ENCODE measurements around the gene CCDC69.
"Not testable (repeated sequence)": the region's sequence is repeated elsewhere in the genome, so short reads cannot be mapped to it uniquely, and the experiment has no call there.

The CCDC69 gene, protein sequence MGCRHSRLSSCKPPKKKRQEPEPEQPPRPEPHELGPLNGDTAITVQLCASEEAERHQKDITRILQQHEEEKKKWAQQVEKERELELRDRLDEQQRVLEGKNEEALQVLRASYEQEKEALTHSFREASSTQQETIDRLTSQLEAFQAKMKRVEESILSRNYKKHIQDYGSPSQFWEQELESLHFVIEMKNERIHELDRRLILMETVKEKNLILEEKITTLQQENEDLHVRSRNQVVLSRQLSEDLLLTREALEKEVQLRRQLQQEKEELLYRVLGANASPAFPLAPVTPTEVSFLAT

DNA sequence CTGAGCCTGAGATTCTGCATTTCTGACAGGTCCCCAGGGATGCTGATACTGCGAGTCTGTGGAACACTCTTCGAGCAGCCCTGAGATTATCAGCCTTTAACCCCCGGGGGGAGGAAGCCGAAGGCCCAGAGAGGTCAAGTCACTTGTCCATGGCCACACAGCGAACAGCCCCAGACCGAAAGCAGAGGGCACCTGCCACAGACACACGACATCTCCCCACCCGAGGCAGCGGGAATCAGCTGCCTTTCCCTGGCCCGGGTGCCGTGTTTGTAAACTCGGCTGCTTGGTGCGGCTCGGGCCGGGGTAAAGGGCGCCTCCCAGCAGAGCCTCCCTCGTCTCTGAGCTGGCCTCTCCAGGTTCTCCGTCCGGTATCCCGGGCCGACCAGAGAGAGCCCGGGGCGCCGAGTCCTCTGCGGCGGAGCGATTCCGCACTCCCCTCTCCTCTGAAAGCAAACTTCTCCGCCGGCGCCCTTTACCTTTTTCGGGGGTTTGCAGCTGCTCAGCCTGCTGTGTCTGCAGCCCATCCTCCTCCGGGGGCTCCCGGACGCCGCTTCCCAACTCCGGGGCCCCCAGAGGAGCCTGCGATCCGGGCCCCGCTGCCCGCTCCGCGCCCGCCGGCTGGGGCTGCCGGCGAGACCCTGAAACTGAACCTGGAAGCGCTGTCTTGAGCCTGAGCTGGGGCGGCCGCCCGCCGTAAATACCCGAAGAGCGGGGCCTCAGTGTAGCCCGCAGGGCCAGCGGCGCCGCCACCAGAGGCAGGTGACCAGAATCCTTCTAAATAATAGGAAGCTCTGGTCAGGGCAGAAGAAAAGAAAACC is at the start of gene CCDC69:
CCDC69 (minus strand) TSS at position 646 of the 818 bp plus-strand sequence; CDS start at position 524, 122 bp downstream.
- DNase-seq (ENCODE audit: low read depth, low spot score) = no peak

DNA sequence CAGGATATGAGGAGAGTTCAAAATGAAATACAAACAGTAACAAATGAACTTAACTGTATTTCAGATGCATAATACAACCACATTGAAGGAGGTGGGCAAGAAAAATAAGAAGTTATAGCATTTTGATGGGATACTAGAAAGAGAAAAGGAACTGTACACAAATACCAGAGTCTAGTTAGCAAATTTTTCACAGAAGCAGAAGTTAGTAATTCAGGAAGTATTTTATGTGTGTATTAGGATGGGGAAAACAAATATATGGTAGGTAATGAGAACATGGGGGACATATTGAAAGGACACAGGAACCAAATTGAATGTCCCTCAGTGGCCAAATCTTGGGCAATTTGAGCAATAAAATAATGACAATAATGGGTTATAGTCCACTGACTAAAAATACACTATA is 47.4 kb upstream of the CCDC69 start:
- H3K27ac ChIP-seq = no peak overlapping the region
- no peak for DNase-seq (ENCODE audit: low read depth, low spot score)

More for the DNA sequence above, at the start of gene CCDC69:
- H3K27ac ChIP-seq = no peak within 1 kb of the TSS

DNA sequence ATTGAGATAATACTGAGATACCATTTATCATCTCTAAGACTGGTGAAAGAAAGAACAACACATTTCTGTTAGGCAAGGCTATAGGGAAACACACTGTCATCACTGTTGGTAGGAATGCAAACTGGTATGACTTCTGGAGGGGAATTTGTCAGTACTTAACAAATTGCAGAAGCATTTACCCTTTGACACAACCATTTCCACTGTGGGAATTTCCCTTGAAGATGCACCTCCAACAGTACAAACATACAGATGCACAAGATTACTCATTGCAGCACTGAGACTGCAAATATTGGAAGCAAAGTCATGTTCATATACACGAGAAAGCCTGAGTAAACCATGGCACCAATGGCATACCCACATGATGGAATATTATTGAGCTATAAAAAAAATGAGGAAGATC is 46.7 kb upstream of the CCDC69 start:
- H3K27ac ChIP-seq = no peak overlapping the region
- no peak for DNase-seq (ENCODE audit: low read depth, low spot score)

DNA sequence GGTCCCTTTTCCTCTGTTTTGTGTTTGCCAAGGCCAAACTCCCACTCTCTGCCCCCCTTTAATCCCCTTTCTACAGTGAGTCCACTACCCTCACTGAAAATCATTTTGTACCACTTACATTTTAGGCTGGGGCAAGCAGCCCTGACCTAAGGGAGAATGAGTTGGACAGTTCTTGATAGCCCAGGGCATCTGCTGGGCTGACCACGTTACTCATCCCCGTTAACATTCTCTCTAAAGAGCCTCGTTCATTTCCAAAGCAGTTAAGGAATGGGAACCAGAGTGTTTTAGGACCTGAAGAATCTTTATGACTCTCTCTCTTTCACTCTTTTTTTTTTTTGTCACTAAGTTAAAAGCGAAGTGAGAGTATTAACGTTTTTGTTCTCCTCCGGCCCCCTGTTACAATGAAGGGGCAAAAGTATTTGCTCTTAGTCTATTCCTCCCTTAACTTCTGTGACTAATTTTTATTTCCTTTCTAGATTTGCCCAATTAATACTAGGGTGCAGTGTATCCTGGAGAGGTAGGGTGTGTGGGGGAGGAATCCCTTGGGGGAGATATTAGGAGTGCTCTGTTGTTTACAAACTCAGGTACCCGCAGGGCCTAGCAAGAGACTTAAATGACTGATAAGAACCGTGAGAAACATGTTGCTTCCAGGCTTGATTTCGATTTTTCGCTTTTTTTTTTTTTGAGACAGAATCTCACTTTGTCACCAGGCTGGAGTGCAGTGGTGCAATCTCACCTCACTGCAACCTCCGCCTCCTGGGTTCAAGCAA is 43.8 kb upstream of the CCDC69 start:
- DNase-seq (ENCODE audit: low read depth, low spot score) = no peak
- H3K27ac ChIP-seq = no peak overlapping the region

DNA sequence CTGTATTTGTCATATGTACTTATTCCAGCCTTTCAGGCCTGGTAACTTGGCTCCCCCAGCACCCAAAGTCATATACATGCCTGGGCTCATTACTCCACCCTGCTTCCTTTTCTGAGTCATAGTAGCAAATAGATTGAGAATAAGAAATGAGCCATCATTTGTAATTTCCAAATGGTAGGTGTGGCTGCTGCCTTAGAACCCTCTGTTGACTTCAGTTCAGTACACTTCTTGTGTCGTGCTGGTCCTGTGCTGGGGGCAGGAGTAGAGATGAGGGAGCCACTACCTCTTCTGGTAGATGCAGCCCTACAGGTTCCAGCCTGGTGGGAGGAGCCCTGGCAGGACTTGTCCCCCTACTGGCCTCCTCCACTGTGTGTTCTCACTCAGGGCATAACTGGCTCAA is 40.2 kb upstream of the CCDC69 start:
- peak; percentile 72 for DNase-seq (ENCODE audit: low read depth, low spot score)
- H3K27ac ChIP-seq = peak overlapping the region; percentile 93

DNA sequence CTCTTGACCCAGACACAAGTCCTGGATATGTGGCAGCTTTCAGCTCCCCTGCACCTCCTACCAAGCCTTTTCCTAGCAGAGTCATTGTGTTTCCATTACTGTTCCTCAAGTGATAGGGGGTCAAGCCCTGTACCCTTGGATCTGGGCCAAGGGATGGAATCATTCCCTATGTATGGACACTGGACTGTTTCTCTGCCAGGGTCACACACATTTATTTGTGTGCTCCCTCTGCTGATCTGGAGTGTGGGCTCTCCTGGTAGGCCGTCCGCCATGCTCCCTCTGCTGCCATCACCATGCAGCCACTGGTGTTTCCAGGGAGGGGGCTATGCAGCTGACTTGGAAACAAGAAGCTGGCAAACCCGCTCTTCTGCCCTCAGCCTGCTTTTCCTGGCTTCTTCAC is 38.6 kb upstream of the CCDC69 start:
- peak overlapping the region; percentile 93 for H3K27ac ChIP-seq
- DNase-seq (ENCODE audit: low read depth, low spot score) = no peak

DNA sequence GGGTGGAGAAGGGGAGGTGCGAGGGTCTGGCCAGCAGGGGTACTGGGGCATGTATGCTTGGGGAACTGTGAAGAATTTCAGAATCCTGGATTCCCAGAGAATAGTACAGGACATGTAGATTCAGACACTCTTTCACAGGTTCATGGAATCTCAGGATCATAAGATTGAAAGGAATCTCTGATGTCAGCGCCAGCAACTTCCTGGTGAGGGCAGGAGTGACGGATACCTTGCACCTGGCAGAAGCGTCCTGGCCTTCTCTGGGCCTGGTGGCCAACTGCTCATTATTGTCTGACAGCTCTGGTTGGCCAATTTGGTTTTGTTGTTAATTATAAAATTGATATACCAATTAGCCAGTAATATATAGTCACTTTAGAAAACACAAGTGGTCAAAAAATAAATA is 36.0 kb upstream of the CCDC69 start:
- H3K27ac ChIP-seq = peak overlapping the region; percentile 89

DNA sequence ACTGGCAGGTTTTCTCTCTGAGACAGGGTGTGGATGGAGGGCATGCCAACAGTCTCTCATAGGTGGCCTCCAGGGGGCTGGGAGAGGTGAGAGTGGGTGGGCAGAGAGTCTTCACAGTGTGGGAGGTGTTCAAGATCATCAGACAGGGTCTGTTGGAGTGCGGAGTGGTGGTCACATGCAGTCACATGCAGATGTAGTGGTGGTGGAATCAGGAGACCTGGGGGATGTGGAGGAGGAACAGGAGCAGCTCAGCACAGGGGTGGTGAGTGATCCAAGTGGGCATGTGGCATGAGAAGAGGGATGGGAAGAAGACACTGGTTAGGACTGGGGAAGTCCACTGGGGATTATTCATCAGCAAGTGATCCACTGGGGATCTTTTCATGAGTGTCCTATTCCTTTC is 34.9 kb upstream of the CCDC69 start:
- DNase-seq (ENCODE audit: low read depth, low spot score) = no peak
- H3K27ac ChIP-seq = peak overlapping the region; percentile 89

More for the DNA sequence above, 36.0 kb upstream of the CCDC69 start:
- no peak for DNase-seq (ENCODE audit: low read depth, low spot score)

DNA sequence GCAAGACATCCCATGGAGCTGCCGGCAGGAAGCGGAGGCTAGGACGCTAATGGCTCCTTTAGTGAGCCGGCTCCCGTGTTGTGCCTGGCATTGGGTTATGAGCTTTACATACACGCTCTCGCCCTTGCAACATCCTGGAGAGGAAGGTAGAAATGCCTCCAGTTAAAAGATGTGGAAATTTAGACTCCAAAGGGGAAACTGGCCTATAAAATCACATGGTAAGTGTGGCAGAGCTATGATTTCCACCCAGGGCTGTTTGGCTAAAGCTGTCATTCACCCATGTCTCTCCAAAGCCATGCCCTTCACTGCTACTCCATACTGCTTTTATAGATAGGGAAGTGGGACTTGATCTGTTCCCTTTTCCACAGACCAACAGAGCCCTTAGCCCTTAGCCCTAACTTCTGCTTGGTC is 34.3 kb upstream of the CCDC69 start:
- no peak for DNase-seq (ENCODE audit: low read depth, low spot score)
- H3K27ac ChIP-seq = peak overlapping the region; percentile 89

DNA sequence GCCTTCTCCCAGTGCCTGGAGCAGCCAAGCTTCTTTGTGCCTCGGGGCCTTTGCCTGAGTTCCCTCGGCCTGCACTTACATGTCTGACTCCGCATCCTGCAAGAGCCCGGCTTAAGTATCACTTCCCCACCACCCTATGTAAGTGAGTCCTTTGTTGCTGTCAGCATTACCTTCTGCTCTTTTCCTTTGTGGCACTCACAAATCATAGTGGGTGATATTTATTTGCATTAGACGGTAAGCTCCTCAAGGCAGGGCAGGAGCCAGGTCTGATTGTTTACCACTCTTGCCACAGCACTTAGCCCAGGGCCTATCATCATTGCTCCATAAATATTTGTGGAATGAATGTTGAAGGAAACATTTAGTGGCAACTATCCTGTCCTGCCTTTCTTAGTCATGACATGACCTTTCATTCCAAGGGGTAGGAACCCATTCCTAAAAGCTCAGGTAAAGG is 33.9 kb upstream of the CCDC69 start:
- peak overlapping the region; percentile 89 for H3K27ac ChIP-seq
- DNase-seq (ENCODE audit: low read depth, low spot score) = peak; percentile 92

DNA sequence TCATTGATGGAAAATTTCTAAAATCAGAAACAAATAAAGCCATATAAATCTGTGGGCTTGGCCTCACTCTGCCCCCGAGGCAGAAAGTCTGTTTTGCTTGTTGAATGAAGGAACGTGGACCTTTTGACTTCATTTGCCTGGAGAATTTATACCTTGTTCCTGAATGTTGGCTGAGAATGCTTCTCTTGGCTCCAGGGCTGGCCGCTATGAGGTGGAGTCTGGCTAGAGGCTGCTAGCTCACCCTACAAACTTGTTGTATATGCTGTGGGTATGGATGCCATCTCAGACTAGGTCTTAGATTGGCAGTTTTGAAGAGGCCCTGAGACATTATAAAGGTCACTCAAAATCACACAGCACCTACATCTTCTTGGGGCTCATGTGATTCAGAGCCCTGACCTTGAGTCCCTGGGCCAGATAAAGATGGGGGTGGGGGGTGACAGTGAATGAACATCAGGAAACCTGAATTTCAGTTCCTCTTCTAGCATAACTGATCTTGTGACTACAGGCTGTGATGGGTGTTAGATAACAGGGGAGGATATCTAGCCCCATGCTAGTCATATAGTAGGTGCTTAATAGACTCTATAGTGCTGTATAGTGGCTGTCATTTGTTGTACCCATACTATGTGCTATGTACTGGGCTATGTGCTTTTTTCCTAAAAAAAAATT is 31.9 kb upstream of the CCDC69 start:
- no peak for DNase-seq (ENCODE audit: low read depth, low spot score)
- H3K27ac ChIP-seq = peak overlapping the region; percentile 89

DNA sequence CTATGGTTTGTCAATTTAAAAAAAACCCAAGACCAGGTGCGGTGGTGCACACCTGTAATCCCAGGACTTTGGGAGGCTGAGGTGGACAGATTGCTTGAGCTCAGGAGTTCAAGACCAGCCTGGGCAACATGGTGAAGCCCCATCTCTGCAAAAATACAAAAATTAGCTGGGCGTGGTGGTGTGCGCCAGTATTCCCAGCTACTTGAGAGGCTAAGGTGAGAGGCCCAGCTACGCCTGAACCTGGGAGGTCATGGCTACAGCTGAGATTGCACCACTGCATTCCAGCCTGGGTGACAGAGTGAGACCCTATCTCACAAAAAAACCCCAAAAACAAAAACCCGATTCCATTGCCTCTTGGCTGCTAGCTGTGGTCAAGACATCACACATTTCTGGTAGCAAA is 31.1 kb upstream of the CCDC69 start:
- DNase-seq (ENCODE audit: low read depth, low spot score) = not testable (repeated sequence)
- peak overlapping the region; percentile 89 for H3K27ac ChIP-seq

DNA sequence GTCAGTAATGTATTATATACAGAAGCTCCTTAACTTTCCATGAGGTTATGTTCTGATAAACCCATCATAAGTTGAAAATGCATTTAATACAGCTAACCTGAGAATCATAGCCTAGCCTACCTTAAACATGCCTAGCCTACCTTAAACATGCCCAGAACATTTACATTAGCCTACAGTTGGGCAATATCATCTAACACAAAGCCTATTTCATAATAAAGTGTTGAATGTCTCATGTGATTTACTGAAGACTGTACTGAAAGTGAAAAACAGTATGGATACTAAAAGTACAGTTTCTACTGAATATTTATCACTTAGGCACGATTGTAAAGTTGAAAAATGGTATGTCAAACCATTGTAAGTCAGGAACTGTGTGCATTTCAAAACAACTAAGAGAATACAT is 30.7 kb upstream of the CCDC69 start:
- H3K27ac ChIP-seq = peak overlapping the region; percentile 89
- DNase-seq (ENCODE audit: low read depth, low spot score) = no peak

DNA sequence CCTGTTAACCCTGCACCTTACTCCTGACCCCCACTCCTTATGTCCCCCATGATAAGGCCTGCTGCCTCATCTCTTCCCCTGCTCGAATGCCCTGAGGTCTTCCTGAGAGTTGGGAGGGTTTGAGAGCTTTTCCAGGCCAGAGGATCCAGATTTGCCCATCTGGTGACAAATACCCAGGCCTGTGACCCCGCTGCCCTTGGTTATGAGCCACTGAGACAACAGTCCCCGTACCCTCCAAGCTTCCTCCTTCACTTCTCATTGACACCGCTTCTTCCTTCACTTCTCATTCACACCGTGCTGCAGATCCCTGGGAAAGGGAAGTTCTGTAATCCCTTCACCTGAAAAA is 29.7 kb upstream of the CCDC69 start:
- peak overlapping the region; percentile 89 for H3K27ac ChIP-seq
- no peak for DNase-seq (ENCODE audit: low read depth, low spot score)

DNA sequence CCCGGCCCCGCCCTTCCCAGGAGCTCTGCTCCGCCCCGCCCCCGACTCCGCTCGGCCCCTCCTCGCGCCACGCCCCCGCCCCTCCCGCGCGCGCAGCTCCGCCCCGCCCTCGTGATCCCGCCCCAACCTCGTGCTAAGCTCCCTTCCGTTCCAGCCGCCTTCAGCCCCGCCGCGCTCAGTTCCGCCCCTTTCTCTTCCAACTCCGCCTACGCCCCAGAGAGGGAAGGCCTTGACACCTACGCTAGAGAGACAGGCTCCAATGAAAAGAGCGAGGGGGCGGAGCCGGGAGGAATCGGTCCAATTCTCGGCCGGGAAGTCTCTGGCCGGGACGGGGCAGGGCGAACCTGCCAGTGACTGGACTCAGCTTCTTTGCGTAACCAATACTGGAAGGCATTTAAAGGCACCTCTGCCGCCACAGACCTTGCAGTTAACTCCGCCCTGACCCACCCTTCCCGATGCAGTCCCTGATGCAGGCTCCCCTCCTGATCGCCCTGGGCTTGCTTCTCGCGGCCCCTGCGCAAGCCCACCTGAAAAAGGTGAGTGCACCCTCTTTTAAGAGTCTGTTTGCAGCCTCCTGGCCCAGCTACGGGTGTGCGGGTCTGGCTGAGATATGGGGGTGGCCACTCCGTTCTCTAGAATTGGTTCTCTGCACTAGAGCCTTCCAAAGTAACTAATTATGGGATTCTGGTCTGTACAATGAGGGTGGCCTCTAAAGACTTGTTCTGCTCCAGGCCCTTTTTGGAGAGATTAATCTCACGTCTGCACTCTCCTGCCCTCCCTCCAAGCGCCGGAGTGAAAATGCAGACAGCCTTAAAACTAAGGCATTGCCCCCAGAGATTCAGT is 29.1 kb upstream of the CCDC69 start, which contains the start of gene GM2A:
GM2A (plus strand) TSS at position 424 of the 843 bp plus-strand sequence; CDS start at position 456, 32 bp downstream.
- peak within 1 kb of the TSS; percentile 89 for H3K27ac ChIP-seq
- DNase-seq (ENCODE audit: low read depth, low spot score) = peak; percentile 97

DNA sequence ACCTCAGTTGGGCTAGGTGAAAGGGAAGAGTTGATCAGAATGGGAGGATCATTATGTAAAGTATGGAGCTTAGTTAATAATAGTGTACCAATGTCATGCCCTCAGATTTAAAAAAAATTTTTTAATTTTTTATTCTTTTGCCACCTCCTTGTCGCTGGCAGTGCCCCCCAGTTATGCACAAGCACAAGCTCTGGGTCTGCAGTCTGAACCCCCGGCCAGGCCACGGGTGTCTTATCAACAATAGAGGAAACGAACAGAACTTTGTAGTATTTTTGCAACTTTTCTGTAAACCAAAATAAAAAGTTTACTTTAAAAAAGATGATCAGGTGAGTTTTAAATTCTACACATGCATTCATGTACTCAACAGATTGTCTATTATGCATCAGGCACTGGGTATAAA is 27.7 kb upstream of the CCDC69 start:
- DNase-seq (ENCODE audit: low read depth, low spot score) = no peak
- H3K27ac ChIP-seq = no peak overlapping the region

DNA sequence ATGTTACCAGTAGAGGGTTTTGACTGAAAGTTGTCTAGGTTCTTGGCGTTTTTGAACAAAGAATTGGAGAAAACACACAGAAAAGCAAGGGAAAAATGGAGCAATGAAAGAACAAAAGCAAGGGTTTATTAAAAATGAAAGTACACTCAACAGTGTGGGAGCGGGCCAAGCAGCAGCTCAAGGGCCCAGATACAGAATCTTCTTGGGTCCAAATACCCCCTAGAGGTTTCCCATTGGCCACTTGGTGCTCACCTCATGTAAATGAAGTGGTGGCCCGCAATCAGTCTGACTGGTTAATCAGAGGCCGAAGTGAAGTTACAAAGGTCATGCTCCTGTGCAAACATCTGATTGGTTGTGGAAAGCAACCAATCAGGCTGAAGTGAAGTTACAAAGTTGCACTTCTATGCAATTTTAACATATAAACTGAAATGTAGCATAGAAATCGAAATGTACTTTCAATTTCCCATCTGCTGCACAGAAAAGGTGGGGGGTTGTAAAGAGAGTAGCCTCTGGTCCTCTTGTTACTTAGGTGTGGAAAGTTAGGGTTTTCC is 27.2 kb upstream of the CCDC69 start:
- no peak overlapping the region for H3K27ac ChIP-seq
- no peak for DNase-seq (ENCODE audit: low read depth, low spot score)

DNA sequence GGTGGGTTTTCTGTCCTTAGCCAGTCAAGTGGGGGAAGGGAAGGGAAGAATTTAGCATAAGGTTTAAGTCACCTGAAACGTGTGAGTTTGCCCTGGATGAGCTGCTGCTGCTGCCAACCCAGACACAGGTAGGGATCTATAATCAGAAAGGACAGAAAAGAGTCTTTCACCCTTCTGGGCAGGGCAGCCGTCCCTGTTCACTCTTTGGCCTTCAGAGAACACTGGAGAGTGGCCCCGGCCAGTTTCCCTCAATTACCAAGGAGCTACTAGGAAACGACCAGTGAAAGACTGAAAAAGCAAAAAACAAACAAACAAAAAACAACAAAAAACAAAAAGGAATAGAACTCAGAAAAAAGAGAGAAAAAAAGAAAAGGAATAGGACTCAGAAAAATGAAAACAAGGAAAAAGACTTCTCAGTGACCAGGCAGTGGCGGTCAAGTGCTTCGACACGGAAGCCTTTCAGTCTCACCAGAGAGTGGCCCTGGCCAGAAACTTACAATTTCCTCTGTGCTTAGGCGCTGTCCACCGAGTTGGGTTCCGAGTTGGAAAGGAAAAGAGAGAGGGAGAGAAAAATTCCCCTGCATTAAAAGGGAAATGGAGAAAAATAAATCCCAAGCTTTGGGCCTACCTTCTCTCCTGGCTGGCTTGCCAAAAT is 26.6 kb upstream of the CCDC69 start:
- DNase-seq (ENCODE audit: low read depth, low spot score) = no peak
- no peak overlapping the region for H3K27ac ChIP-seq

Measured in epithelial cell of prostate (primary cell).